ENCODE data around the gene NDUFA11. TPM values are rescaled to one million over a fixed set of nuclear protein-coding genes. Genes with fewer than 3 reads are reported as not detected.

The NDUFA11 gene
- total and polyA plus RNA-seq, 2 of the 13 experiments (the other 11 are each of a cell fraction or from before 2014, with no cell fraction given) = 286 to 378 TPM

DNA sequence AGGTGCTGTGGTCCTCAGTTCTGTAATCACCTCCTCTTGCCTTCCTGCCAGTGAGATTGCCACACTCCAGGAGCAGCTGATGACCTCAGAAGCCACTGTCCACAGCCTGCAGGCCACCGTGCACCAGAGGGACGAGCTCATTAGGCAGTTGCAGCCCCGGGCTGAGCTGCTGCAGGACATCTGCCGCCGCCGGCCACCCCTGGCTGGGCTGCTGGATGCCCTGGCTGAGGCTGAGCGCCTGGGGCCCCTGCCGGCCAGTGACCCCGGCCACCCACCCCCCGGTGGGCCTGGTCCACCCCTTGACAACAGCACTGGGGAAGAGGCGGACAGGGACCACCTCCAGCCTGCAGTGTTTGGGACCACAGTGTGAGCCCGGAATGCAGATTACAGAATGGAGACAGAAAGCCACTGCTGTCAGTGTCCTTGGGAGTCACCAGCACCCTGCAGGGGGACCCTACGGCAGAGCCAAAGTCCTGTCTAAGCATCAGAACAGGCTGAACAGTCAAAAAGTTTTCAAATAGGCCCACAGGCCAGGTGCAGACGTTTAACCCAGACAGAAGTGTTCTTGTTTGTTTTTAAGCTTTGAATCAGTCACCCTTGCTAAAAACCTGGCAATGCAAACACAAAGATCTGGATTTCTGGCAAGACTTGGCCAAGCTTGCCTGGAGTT, 5.3 kb upstream of the NDUFA11 start (continued):
- TF ChIP-seq KDM6A (CRISPR knock-in tag; IDR thresholded peaks at IDR 0.05; ENCODE audit: low read depth) = no peak
- TF ChIP-seq ZFAT (CRISPR knock-in tag; conservative IDR thresholded peaks at IDR 0.05) = no peak
- TF ChIP-seq ZKSCAN5 (CRISPR knock-in tag; IDR thresholded peaks at IDR 0.05) = no peak
- no peak for TF ChIP-seq SP1 (IDR thresholded peaks at IDR 0.05)
- no peak for TF ChIP-seq SP1 (CRISPR knock-in tag; IDR thresholded peaks at IDR 0.05)
- no peak for TF ChIP-seq SP140L (CRISPR knock-in tag; IDR thresholded peaks at IDR 0.05; ENCODE audit: borderline replicate concordance)
- TF ChIP-seq SNRNP70 (IDR thresholded peaks at IDR 0.05; ENCODE audit: low read depth, low read length) = no peak
- TF ChIP-seq NFE2 (CRISPR knock-in tag; IDR thresholded peaks at IDR 0.05) = no peak
- TF ChIP-seq AHDC1 (CRISPR knock-in tag; IDR thresholded peaks at IDR 0.05; ENCODE audit: borderline replicate concordance) = no peak
- no peak for TF ChIP-seq ZFP82 (CRISPR knock-in tag; IDR thresholded peaks at IDR 0.05; ENCODE audit: borderline replicate concordance)
- peak; percentile 45 to 49; a peak in 2 of 4 replicates for TF ChIP-seq POLR2A (IDR thresholded peaks at IDR 0.05; ENCODE audit: insufficient read depth in 1 of 2, low read depth in 2 of 2, low read length in 2 of 2)
- peak; percentile 34 for TF ChIP-seq ZEB1 (IDR thresholded peaks at IDR 0.05; ENCODE audit: insufficient replicate concordance, low read depth)
- TF ChIP-seq SRY (CRISPR knock-in tag; IDR thresholded peaks at IDR 0.05) = no peak
- TF ChIP-seq ZNF782 (CRISPR knock-in tag; IDR thresholded peaks at IDR 0.05; ENCODE audit: borderline replicate concordance) = no peak
- TF ChIP-seq, protein P1, sequence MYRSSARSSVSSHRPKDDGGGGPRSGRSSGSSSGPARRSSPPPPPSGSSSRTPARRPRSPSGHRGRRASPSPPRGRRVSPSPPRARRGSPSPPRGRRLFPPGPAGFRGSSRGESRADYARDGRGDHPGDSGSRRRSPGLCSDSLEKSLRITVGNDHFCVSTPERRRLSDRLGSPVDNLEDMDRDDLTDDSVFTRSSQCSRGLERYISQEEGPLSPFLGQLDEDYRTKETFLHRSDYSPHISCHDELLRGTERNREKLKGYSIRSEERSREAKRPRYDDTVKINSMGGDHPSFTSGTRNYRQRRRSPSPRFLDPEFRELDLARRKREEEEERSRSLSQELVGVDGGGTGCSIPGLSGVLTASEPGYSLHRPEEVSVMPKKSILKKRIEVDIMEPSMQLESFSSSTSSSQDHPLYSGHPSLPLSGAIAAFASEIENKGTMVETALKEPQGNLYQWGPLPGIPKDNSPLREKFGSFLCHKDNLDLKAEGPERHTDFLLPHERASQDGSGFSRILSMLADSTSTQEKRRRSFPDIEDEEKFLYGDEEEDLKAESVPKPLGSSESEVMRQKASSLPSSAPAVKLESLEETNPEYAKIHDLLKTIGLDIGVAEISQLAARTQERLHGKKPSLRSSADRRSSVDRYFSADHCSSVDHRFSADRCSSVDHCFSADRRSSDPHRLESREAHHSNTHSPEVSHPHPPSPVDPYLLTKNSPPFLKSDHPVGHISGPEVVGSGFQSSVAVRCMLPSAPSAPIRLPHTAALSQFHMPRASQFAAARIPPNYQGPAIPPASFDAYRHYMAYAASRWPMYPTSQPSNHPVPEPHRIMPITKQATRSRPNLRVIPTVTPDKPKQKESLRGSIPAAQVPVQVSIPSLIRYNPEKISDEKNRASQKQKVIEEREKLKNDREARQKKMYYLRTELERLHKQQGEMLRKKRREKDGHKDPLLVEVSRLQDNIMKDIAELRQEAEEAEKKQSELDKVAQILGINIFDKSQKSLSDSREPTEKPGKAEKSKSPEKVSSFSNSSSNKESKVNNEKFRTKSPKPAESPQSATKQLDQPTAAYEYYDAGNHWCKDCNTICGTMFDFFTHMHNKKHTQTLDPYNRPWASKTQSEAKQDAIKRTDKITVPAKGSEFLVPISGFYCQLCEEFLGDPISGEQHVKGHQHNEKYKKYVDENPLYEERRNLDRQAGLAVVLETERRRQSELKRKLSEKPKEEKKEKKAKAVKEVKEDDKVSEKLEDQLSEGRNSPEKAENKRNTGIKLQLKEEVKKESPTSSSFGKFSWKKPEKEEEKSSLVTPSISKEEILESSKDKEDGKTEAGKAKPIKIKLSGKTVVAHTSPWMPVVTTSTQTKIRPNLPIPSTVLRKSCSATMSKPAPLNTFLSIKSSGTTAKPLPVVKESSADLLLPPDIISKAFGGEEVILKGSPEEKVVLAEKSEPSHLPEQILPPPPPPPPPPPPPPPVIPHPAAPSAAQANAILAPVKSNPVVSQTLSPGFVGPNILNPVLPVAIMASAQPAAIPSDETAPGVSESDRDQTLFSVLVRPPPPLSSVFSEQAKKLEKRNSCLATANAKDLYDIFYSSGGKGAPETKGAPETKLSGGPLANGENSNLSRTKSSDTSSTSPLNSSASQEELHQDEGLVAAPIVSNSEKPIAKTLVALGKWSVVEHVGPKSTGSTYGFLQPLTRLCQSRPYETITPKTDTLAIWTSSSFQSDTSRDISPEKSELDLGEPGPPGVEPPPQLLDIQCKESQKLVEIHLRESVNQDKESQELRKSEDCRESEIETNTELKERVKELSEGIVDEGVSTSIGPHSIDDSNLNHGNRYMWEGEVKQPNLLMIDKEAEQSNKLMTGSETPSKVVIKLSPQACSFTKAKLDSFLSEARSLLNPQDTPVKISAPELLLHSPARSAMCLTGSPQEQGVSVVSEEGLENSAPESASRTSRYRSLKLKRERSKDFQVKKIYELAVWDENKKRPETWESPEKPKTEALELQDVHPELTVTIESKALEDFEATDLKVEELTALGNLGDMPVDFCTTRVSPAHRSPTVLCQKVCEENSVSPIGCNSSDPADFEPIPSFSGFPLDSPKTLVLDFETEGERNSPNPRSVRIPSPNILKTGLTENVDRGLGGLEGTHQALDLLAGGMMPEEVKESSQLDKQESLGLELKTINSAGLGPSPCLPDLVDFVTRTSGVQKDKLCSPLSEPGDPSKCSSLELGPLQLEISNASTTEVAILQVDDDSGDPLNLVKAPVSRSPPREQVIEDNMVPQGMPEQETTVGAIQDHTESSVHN (CRISPR knock-in tag; IDR thresholded peaks at IDR 0.05) = no peak
- no peak for TF ChIP-seq HOXA7 (CRISPR knock-in tag; IDR thresholded peaks at IDR 0.05)
- TF ChIP-seq TARDBP (CRISPR knock-in tag; IDR thresholded peaks at IDR 0.05) = peak; percentile 75
- TF ChIP-seq TRIM24 (CRISPR knock-in tag; IDR thresholded peaks at IDR 0.05) = no peak
